Measurements from ENCODE around the gene OSMR.
"Not testable (repeated sequence)": the region's sequence is repeated elsewhere in the genome, so short reads cannot be mapped to it uniquely, and the experiment has no call there.

OSMR gene

DNA sequence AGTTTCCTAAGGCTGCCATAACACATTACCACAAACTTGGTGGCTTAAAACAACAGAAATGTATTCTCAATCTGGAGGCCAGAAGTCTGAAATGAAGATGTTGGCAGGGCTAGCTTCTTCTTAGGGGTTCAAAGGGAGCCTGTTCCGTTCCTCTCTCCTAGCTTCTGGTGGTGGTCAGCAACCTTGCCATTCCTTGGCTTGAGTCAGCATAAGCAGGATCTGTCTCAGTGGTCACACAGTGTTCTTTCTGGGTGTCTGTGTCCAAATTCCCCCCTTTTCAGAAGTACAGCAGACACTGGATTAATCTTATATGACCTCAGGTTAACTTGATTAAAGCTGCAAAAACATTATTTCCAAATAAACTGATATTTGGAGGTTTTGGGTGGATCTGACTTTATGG, 2.1 kb upstream of the OSMR start:
- DNase-seq (ENCODE audit: extremely low read depth, low read depth), result no peak
- TF ChIP-seq, protein P1, sequence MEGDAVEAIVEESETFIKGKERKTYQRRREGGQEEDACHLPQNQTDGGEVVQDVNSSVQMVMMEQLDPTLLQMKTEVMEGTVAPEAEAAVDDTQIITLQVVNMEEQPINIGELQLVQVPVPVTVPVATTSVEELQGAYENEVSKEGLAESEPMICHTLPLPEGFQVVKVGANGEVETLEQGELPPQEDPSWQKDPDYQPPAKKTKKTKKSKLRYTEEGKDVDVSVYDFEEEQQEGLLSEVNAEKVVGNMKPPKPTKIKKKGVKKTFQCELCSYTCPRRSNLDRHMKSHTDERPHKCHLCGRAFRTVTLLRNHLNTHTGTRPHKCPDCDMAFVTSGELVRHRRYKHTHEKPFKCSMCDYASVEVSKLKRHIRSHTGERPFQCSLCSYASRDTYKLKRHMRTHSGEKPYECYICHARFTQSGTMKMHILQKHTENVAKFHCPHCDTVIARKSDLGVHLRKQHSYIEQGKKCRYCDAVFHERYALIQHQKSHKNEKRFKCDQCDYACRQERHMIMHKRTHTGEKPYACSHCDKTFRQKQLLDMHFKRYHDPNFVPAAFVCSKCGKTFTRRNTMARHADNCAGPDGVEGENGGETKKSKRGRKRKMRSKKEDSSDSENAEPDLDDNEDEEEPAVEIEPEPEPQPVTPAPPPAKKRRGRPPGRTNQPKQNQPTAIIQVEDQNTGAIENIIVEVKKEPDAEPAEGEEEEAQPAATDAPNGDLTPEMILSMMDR (IDR thresholded peaks at IDR 0.05; ENCODE audit: low read depth, low read length, missing control alignments), result no peak
- H3K4me3 ChIP-seq (replicated peaks; ENCODE audit: low read depth, low read length), result no peak overlapping the region

DNA sequence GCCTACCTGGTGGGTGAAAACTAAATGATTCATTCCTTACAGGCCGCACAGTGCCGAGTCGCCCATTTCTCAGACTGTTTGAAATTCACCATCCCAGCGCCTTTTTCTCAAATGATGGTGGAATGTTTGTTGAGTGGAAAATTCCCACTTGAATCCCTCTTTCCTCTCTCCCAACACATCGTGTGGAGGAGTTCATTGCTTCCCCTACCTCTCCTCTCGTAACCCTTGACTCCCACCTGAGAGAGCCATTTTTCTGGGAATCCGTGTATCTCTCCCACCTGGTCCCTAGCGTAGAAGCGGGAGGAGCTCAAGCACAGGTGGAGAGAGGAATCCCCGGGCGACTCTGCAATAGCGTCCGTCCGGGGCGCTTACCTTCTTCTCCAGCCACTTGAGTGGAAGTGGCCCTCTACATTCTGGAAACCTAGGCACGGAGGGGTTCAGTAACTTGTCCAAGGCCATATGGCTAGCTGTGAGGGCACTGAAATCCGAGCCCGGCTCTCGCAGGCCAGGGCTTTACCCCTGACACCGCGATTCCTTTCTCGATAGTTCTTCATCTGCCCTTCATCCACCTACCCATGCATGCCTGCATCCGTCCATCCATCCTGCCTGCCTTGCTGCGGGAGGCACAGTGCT, 683 bp downstream of the OSMR start:
- no peak for DNase-seq (ENCODE audit: extremely low read depth, low read depth)
- H3K4me3 ChIP-seq (replicated peaks; ENCODE audit: low read depth, low read length), result peak overlapping the region; percentile 79
- TF ChIP-seq, protein P1 (IDR thresholded peaks at IDR 0.05; ENCODE audit: low read depth, low read length, missing control alignments), result no peak

DNA sequence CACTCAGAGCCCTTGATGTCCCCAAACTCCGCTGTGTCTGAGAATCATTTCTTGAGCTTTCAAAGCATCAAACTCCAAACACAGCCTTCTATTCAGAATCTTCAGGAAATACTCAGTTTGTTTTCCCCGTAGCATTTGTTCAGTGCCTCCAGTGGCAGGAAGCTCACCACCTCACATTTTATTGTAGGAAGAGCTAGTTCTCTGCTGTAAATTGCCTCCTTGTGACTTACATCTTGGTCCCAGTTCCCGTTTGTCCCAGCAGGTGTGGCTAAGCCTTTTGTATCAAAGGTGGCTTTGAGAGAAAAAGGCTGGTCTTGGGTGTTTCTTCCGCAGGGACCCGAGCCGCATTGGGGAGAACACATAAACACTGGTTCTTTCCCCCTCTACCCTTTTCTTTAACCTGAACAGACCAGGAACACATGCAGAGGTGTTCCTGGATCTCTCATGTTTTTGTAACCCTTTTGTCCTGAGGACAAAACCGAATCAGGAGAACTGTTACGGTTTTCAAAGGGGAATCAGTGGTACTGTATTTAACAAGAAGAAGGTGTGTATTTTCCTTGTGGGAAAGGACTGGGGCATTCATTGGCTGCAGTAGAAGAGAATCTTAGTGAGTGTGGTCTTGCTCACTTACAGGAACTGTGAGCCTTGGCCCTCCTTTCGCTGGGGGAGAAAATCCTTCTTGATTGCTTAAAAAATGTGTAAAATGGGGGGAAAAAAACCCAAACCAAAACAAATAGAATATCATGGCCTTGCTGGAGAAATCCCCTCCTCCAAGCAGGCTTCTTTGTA, 1.9 kb downstream of the OSMR start:
- peak overlapping the region; percentile 79 for H3K4me3 ChIP-seq (replicated peaks; ENCODE audit: low read depth, low read length)
- TF ChIP-seq, protein P1 (IDR thresholded peaks at IDR 0.05; ENCODE audit: low read depth, low read length, missing control alignments), result no peak
- DNase-seq (ENCODE audit: extremely low read depth, low read depth), result no peak

DNA sequence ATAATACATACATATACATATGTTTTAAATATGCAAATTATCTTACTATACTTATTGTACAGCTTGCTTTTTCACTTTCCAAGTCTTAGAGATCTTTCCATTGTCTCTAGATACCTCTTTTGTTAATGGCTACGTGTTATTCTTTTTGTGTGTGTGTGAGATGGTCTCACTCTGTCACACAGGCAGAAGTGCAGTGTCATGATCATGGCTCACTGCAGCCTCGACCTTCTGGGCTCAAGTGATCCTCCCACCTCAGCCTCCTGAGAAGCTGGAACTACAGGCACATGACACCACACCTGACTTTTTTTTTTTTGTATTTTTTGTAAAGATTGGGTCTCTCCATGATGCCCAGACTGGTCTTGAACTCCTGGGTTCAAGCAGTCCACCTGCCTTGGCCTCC, 2.8 kb downstream of the OSMR start:
- H3K4me3 ChIP-seq (replicated peaks; ENCODE audit: low read depth, low read length), result no peak overlapping the region
- TF ChIP-seq, protein P1 (IDR thresholded peaks at IDR 0.05; ENCODE audit: low read depth, low read length, missing control alignments), result no peak
- DNase-seq (ENCODE audit: extremely low read depth, low read depth), result no peak

DNA sequence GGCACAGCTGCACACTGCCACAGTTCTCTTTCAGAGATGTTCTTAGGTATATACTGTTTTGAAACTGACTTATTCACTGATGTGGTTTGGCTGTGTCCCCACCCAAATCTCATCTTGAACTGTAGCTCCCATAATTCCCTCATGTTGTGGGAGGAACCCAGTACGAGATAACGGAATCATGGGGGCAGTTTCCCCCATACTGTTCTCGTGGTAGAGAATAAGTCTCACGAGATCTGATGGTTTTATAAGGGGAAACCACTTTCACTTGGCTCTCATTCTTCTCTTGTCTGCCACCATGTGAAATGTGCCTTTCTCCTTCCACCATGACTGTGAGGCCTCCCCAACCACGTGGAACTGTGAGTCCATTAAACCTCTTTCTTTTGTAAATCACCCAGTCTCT, 5.8 kb downstream of the OSMR start:
- H3K4me3 ChIP-seq (replicated peaks; ENCODE audit: low read depth, low read length); DNase-seq (ENCODE audit: extremely low read depth, low read depth): not testable (repeated sequence)

DNA sequence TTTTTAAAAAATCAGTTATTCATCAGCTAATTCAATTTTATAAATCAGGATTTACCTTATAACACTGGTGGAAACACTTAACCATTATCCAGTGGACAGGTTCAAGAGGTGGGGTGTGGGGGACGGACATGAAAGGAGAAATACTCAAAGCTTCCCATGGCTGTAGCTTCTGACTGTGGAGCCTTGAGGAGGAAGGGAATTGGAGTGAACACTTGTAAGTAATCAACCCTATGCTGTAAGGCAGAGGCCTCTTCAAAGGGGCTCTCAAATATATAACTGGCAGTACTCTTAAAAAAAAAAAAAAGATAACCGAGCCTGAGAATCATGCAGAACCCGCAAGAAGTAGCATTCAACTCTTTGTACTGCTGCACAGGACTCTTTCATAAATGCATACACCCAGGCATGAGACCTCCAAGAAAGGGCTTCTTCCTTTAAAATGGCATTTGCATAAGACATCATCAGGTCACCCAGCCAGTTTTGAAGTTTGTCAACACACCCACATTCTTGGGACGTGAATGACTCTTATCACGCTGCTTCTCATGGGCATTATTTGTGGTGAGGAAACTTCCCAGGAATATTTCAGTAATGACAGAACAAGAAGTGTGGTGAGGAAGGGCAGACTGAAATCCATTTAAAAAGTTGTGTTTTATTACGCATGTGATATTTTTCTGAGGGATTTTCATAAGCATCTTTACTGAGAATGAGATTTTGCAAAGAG, 8.1 kb downstream of the OSMR start:
- no peak overlapping the region for H3K4me3 ChIP-seq (replicated peaks; ENCODE audit: low read depth, low read length)
- no peak for DNase-seq (ENCODE audit: extremely low read depth, low read depth)
- TF ChIP-seq, protein P1 (IDR thresholded peaks at IDR 0.05; ENCODE audit: low read depth, low read length, missing control alignments), result no peak

DNA sequence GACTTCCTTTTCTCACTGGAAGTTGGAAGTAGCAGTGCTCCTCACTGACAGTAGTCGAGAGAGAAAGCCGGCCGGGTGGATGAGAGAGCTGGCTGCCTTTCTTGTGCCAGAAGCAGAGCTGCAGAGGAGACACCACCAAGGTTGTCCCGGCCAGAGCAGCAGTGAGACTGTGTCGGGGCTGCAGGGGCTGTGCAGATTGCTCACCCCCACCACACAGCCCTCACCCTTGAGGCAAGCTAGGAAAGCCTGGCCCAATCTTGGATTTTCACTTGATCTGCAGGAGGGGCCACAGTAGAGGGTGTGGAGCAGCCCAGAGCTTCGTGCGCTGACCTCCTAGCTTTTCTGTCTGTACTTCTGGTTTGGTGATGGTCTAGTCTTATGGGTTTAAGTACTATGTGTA, 9.1 kb downstream of the OSMR start:
- H3K4me3 ChIP-seq (replicated peaks; ENCODE audit: low read depth, low read length), result no peak overlapping the region
- TF ChIP-seq, protein P1 (IDR thresholded peaks at IDR 0.05; ENCODE audit: low read depth, low read length, missing control alignments), result no peak
- DNase-seq (ENCODE audit: extremely low read depth, low read depth), result no peak
